Activated gamma-delta T cell treated with Interleukin-2 at 50 U/mL for 16 hours (primary cell): ENCODE results near the gene BACH1.
A peak's percentile ranks its signal among the peaks of the same experiment; 100 is the strongest.
"Not testable (repeated sequence)": the region's sequence is repeated elsewhere in the genome, so short reads cannot be mapped to it uniquely, and the experiment has no call there.

Experiments
- DNase-seq: peaks from one replicate; pipeline ENCODE4 v3.0.0-alpha.2; 2020

The BACH1 gene

DNA sequence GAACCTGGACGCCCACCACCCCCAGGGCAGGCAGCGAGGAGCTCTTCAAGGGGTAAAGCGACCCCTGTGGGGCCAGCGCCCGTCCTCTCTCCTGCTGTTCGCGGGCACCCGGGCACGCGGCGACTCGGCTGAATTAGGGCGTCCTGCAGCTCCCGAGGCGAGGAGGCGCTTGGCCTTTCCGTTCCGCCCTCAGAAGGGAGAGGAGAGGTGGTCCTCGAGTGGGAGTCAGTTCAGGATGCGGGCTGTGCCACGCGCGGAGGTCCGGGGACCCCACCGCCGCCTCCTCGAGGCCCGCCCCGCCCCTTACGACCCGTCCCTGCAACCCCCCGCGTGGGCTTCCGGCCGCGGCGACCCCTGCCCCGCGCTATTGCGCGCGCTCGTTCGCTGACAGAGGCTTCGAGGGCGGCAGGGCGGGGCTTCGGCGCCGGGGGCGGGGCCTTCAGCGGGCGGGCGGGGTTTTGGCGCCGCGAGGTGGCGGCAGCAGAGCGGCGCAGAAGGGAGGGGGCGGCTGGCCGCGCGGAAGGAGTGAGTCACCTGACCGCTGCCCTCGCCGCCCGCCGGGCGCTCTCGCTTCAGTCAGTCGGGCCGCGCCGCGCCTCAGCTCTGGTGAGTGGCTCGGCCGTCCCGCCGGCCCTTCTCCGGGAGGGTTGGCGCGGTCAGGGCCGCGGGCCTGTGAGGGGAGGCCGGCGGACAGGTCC is at the start of gene BACH1:
BACH1 (plus strand) TSS at position 575 of the 698 bp plus-strand sequence. CDS start 22,359 bp downstream, outside the sequence.
- DNase-seq: peak; percentile 81

DNA sequence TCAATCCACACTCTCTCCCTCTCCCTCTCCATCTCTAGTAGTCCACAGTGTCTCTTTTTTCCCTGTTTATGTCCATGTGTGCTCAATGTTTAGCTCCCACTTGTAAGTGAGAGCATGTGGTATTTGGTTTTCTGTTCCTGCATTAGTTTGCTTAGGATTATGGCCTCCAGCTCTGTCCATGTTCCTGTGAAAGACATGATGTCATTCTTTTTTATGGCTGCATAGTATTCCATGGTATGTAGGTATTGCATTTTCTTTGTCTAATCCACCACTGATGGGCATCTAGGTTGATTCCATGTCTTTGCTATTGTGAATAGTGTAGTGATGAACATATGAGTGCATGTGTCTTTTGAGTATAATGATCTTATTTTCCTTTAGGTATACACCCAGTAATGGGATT is 49.4 kb upstream of the BACH1 start:
- DNase-seq: not testable (repeated sequence)

DNA sequence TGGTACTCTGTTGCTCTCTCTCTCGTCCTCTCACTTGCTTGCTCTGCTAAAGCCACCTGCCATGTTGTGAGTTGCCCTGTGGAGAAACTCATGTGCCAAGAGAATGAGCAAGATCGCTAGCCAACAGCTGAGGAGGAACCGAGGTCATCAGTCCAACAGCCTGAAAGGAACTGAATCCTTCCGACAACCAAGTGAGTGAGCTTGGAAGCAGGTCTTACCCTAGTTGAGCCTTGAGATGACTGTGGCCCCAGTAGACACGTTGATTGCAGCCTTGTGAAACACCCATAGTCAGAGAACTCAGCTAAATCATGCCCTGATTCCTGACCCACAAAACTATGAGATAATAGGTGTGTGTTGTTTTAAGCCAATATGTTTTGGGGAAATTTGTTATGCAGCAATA is 48.1 kb upstream of the BACH1 start:
- no peak for DNase-seq

DNA sequence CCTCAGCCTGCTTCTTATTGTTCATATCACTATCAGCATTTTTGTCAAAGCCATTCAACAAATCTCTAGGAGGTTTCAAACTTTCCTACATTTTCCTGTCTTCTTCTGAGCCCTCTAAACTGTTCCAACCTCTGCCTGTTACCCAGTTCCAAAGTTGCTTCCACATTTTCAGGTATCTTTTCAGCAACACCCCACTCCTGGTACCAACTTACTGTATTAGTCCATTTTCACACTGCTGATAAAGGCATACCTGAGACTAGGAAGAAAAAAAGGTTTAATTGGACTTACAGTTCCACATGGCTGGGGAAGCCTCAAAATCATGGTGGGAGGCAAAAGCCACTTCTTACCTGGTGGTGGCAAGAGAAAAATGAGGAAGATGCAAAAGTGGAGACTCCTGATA is 44.9 kb upstream of the BACH1 start:
- not testable (repeated sequence) for DNase-seq

DNA sequence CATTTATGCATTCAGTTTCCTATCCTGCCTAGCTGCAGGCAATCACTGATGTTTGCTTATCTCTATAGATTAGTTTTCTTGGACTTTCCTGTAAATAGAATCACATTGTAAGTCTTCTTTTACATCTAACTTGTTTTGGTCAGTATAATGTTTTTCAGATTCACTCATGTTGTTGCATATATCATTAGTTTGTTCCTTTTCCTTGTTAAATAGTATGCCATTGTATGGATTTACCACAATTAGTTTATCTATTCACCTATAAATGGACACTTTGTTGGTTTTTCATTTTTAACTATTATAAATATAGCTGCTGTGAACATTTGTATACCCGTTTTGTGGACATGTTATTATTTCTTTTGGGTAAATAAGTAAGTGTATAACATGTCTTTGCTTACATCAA is 44.2 kb upstream of the BACH1 start:
- no peak for DNase-seq

DNA sequence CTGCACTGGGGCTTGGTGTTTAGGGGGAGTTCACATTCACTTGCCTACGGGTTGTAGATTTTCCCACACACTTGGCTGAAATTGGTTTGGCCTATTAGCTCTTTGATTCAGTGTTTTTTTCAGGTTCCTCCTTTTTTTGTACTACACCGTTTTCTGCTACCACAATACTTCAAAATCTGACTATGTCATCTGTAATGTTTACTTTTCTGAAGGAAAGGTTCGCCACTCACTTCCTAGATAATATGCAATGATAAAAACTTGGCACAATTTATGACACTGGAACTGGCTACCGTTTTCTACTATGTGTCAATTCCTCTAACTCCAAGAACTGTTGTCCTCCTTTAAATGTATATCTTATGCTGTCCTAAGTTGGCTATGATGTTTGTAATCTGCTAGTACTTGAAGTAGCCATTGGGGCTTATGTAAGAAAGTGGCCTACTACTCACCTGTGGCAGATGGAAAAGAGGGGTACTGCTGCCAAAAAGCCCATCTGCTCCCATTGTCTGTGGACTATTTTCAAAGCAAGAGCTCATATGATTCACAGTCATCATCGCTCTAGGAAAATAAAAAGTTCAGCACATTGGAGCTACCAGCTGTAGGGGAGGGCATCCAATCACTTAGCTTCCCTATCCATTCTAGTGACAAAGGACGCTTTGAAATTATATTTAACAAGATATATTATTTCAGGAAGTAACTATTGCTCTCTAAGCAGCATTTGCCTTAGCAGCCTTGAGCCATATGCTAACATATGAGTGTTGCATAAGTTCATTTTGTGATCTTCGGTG is 42.4 kb upstream of the BACH1 start:
- no peak for DNase-seq

DNA sequence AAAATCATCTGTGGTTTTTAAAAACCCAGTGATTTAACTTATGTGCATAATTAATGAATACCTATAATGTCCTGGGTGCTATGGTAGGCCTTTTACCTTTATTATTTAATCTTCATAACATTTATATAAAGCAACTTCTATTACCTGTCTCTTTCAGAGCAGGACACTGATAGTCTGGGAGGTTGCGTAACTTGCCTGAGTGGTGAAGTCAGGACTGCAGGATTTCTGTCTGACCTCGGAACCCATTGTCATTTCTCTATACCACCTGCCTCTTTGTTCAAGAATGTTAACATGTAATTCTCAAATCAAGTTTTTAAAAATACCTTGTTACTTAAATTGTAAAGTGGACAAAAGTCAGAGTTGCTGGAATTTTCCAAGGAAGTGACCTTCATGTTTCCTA is 41.0 kb upstream of the BACH1 start:
- DNase-seq: no peak

DNA sequence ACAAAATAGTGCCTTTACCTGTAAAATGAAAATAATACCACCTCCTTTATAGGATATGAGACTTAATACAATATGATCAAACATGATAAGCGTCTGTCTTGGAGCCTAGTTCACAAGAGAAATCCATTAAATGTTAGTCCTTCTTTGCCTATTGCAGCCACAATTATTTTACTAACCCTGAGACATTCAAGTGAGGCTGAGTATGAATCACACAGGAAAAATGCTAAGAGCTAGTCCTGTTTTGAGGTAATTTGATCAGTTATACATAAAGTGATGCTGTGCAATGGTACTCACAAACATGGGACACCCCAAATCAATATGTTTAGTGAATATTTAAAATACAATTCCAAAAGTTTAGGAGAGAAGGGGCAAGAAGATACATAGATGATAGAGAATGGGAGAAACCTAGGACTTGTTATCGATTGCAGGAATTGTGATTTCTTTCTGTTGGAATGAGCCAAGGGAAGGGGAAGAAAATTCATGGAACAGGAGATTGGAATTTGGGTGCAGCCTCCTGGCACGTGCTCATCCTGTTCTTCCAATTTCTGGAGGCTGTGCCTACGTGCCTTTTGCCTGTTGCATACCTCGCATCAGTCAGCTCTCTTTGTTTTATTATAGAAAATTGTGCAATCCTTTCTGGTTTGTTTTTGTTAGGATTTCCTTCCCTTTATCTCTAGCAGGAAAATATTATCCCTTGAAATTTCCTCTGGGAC is 39.9 kb upstream of the BACH1 start:
- DNase-seq: no peak

DNA sequence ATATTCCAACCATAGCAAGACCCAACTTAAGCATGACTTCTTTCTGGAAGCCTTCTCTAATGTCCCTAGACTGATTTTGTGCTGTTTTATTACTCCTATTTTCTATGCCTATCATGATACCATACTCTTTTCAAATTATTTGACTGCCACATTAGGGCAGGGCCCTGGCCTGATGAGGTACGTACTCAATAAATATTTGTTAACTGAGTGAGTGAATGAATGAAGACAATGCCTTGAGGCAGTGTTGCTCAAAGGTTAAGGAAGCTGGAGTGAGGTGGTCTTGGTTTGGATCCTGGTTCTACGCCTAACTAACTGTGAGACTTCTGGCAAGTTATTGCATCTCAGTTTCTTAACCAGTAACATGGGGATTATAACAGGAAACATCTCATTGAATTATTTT is 38.3 kb upstream of the BACH1 start:
- no peak for DNase-seq

DNA sequence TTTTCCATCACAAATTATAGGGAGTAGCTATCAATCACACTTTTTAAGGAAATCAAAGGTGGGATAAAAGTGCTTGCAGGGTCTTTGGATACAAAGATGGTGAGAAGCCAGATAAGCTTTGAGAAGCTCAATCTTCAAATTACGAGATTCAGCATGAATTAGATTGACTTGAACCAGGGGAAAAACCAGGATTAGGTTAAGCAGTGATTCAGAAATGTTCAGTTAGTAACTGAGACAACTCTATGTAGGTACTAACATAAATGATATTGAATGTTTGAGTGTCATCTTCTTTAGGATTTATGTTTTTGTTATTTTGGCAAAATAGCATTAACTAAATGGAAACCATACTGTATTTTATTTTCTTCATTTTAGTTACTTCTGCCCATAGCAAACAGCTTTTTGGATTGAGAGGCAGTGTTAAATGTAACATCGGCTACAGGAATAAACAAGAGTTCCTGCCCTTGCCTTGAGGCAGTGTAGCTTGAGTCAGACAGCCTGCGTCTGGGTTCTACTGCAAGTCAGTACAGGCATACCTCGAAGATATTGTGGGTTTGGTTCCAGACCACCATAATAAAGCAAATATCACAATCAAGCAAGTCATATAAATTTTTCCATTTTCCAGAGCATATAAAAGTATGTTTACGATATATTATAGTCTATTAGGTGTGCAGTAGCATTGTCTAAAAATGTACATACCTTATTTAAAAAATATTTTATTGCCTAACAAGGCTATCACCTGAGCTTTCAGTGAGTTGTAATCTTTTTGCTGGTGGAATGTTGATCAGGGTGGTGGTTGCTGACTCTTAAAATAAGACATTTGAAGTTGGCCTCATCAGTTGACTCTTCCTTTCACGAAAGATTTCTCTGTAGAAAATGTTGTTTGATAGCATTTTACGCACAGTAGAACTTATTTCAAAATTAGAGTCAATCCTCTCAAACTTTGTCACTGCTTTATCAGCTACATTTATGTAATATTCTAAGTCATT is 36.9 kb upstream of the BACH1 start:
- no peak for DNase-seq

DNA sequence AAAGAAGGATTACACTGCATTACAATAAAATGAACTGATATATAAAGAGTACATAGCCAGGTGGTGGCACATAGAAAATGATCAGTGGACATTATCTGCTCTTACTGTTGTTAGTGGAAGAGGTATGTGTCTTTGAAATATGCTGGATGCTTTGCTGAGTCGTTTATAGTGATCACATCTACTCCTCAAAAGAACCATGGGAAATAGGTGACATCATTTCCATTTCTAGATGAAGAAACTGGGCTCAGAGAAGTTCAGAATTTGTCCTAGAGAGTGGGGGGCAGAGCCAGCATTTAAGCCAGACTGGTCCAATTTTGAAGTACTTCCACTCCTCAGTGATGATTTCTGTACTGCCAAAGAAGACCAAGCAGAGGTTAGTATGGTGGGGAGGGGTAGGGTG is 34.0 kb upstream of the BACH1 start:
- no peak for DNase-seq

DNA sequence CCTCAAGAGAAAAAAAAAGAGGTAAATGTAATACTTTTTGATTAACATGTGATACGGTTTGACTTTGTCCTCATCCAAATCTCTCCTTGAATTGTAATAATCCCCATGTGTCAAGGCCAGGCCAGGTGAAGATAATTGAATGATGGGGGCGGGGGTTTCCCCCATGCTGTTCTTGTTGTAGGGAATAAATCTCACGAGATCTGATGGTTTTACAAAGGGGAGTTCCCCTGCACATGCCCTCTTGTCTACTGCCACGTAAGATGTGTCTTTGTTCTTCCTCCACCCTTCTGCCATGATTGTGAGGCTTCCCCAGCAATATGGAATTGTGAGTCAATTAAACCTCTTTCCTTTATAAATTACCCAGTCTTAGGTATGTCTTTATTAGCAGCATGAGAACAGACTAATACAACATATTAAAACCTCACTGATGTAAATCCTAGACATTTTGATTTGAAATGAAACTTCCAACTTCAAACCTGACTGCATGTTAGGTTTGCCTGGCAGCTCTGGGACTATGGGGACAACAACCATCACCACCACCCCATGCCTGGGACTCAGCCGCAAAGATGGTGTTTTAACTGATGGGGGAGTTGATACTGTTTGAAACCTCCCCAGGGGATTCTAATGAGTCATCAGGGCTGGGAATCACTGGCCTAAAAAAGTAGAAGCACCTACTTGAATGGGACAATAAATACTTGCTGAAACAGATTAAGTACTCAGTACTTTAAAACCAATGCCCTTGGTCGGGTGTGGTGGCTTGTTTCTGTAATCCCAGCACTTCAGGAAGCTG is 32.8 kb upstream of the BACH1 start:
- DNase-seq: no peak

DNA sequence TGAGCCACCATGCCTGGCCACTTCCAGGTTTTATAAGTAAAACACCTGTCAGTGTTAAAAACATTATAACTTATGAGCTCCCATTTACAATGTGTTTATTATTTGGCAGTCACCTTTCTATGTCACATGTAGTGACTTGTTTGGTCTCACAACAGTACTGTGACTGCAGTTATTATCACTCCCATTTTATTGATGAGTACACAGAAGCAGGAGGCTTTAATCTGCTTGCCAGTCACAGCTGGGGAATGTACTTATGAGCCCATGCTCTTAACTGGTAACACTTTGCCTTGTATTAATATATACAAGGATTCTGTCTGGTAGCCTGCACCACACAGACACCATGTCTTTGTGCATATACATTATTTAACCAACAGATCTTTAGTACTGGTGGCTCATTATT is 31.1 kb upstream of the BACH1 start:
- DNase-seq: no peak

DNA sequence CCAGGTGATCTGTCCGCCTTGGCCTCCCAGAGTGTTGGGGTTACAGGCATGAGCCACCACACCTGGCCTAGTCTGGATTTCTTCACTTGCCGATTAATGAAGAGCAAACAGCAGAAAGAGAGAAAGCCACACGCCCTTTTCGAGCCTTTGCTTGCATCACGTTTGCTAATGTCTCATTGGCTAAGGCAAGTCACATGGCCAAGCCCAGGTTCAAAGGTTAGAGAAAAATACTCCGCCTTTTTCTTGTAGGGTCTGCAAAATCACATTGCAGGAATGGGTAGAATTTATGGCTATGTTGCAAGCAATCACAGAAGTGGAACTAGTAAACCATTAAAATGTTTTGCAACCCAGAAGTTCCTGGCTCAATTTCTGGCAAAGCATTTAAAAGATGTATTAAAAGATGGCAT is 26.8 kb upstream of the BACH1 start:
- no peak for DNase-seq

DNA sequence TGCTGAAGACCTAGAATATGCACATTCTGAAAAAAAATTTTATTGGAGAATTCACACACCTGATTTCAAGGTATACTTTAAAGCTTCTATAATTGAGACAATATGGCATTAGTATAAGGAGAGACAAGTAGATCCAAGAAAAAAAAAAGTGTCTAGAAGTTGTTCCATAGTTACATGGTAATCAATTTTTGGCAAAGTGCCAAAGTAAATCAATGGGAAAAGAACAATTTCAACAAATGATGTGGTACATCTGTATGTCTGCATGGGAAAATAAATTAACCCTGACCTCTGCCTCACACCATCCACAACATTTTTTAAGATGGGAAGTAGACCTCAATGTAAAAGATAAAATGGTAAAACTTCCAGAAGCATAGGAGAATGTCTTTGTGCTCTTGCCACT is 21.3 kb upstream of the BACH1 start:
- DNase-seq: no peak

DNA sequence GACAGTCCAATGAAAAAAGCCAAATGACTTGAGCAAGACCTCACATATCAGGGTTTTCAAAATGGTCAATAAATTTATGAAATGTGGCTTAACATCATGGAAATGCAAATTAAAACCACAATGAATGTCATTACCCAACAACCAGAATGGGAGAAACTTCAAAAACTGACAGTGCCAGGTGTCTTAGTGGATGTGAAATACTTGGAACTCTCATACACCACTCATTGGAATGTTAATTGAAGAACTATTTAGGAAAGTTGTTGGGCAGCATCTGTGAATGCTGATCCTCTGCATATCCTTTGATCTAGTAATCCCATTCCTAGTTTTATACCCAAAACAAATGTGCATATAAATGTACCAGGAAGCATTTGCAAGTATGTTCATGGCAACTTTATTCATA is 19.2 kb upstream of the BACH1 start:
- no peak for DNase-seq

DNA sequence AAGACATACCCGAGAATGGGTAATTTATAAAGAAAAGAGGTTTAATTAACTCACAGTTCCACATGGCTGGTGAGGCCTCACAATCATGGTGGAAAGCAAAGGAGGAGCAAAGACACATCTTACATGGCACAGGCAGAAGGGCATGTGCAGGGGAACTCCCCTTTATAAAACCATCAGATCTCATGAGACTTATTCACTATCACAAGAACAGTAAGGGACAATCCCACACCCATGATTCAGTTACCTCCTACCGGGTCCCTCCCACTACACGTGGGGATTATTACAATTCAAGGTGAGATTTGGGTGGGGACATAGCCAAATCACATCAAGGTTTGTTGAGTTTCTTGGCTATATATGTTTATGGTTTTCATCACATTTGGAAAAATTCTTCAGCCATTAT is 16.9 kb upstream of the BACH1 start:
- not testable (repeated sequence) for DNase-seq

DNA sequence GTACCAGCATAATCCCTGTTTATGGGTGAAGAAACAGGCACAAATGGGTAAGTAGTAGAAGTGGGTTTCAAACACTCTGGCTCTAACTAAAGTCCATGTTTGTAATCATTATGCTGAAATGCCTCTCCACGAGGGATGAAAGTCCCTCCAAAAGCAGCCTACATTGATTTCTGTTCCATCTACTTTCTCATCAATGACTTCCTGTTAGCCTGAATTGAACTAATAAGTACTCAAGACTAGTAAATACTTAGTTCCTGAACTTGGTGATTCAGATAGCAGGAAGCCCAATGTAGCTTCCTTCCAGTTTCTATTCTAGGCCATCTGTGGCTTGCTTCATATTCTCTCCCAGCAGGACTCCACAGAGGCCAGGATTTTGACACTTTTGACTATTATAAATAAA is 11.3 kb upstream of the BACH1 start:
- no peak for DNase-seq

DNA sequence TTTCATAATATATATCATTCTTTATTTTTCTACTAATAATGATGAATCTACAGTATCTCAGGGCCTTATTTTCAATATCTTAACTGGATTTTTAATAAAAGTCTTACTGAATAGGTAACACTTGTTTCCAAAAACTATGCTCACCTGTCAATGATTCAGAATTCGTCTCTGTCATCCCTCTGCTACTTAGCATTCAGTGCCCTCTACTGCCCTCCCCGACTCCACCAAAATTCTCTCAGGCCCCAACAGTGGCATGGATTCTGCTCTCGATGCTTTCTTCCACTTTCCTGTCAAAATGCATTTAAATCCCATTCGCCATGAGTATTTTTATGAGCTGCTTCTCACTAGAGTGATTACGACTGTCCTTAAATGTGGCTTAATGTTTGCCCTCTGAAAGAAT is 10.5 kb upstream of the BACH1 start:
- DNase-seq: no peak

DNA sequence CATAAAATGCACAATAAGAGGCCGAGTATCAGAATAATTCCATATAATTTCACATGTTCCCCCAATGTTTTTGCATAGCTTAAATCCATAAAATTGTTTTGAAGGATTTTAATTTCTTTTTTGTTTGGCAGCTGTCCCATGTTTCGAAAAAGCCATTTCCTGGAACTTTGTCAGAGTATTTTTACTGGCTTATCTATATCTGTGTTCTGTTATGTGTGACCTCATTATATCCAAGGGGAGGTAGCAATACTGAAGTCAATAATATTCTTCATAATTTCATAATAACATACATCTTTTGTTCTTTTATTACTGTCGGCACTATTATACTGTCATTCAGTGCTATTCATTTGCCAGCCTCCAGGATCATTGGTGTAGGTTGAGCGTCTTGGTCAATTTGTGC is 9.4 kb upstream of the BACH1 start:
- DNase-seq: no peak

DNA sequence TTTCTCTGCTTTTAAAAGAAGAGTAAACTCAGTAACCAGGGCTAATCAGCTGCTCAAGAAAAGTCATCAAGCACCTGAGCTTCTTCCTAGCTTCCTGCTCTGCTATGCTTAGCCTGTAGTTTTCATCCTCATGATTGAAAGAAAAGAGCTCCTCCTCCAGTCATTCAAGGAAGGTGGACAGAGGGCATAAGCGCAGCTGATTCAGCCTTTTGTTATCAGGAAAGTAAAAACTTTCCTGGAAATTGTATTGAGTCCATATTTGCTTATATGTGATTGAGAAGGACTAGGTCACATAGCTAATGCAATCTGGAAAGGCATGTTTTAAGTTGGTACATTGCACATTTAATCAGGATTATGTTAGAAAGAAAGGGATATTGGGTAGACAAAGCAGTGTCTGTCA is 8.5 kb upstream of the BACH1 start:
- DNase-seq: no peak

DNA sequence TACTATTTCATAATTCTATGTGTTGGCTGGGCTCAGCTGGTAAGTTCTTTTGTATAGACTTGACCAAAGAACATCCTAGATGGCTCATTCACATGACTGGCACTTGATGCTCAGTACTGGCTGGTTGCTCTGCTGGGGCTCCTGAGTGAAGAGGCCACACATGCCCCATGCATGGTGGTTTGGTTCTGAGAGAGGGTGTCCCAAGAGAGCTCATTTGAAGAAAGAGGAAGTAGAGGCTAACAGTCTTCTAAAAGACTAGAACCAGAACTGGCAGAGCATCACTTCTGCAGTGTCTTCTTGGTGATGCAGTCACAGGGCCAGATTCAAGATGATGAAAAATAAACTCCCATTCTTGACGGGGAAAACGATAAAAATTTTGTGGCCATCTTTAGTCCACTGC is 5.2 kb upstream of the BACH1 start:
- no peak for DNase-seq
